ENCODE measurements around the gene MAP4K2. TPM values are rescaled to one million over a fixed set of nuclear protein-coding genes. Genes with fewer than 3 reads are reported as not detected.

The MAP4K2 gene
- total and polyA plus RNA-seq, 2 of the 13 experiments (the other 11 are each of a cell fraction or from before 2014, with no cell fraction given): 8.3 to 17.6 TPM

DNA sequence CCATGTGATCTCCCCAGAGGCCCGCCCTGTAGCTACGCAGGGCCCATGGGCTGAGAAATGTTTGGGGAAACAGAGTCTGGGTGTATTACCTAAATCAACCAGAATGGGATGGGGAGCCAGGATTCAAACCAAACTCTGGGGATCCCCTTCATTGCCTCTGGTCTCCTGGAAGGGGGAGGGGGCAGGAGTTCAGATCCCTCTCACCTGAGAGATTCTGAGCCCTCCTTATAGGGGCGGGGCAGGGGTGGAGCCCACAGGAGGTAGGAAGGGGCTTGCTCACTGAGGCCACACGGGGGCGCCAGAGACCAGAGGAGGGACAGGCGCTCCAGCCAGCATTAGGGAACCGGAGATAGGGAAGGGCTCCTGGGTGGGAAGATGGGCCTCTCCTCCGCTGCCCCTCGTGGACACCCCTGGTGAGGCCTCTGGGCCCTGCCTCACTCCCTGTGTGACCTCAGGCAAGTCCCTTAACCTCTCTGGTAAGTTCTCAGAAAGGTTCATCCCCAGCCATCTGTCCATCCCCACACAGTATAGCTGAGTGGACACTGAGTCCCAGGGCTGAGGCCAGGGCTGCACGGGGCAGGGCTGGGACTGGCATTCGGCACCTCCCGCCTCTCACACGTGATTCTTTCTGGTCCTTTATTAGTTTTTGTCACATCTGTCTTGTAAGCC is 44.1 kb upstream of the MAP4K2 start (continued):
- TF ChIP-seq, protein P1, sequence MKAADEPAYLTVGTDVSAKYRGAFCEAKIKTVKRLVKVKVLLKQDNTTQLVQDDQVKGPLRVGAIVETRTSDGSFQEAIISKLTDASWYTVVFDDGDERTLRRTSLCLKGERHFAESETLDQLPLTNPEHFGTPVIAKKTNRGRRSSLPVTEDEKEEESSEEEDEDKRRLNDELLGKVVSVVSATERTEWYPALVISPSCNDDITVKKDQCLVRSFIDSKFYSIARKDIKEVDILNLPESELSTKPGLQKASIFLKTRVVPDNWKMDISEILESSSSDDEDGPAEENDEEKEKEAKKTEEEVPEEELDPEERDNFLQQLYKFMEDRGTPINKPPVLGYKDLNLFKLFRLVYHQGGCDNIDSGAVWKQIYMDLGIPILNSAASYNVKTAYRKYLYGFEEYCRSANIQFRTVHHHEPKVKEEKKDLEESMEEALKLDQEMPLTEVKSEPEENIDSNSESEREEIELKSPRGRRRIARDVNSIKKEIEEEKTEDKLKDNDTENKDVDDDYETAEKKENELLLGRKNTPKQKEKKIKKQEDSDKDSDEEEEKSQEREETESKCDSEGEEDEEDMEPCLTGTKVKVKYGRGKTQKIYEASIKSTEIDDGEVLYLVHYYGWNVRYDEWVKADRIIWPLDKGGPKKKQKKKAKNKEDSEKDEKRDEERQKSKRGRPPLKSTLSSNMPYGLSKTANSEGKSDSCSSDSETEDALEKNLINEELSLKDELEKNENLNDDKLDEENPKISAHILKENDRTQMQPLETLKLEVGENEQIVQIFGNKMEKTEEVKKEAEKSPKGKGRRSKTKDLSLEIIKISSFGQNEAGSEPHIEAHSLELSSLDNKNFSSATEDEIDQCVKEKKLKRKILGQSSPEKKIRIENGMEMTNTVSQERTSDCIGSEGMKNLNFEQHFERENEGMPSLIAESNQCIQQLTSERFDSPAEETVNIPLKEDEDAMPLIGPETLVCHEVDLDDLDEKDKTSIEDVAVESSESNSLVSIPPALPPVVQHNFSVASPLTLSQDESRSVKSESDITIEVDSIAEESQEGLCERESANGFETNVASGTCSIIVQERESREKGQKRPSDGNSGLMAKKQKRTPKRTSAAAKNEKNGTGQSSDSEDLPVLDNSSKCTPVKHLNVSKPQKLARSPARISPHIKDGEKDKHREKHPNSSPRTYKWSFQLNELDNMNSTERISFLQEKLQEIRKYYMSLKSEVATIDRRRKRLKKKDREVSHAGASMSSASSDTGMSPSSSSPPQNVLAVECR (CRISPR knock-in tag; IDR thresholded peaks at IDR 0.05; ENCODE audit: borderline replicate concordance): peak; percentile 71; the same call in 1 of the 2 replicates
- TF ChIP-seq GZF1 (CRISPR knock-in tag; IDR thresholded peaks at IDR 0.05): no peak
- TF ChIP-seq KLF15 (CRISPR knock-in tag; IDR thresholded peaks at IDR 0.05; ENCODE audit: borderline replicate concordance): no peak
- no peak; the same call in 1 of the 2 replicates for TF ChIP-seq CBFB (CRISPR knock-in tag; IDR thresholded peaks at IDR 0.05)
- no peak for TF ChIP-seq ZNF563 (CRISPR knock-in tag; IDR thresholded peaks at IDR 0.05)
- no peak for TF ChIP-seq ZNF761 (CRISPR knock-in tag; conservative IDR thresholded peaks at IDR 0.05)
- TF ChIP-seq REPIN1 (CRISPR knock-in tag; IDR thresholded peaks at IDR 0.05; ENCODE audit: borderline replicate concordance, low read depth): no peak
- no peak for TF ChIP-seq ZNF446 (CRISPR knock-in tag; IDR thresholded peaks at IDR 0.05)
- TF ChIP-seq RFX3 (CRISPR knock-in tag; IDR thresholded peaks at IDR 0.05): no peak
- TF ChIP-seq ZBTB4 (CRISPR knock-in tag; IDR thresholded peaks at IDR 0.05; ENCODE audit: borderline replicate concordance): peak; percentile 67; the same call in 1 of the 2 replicates
- peak; percentile 32; the same call in 1 of the 2 replicates for TF ChIP-seq HDAC2 (CRISPR knock-in tag; IDR thresholded peaks at IDR 0.05)
- no peak for TF ChIP-seq ZNF124 (CRISPR knock-in tag; IDR thresholded peaks at IDR 0.05)
- TF ChIP-seq HOXA7 (CRISPR knock-in tag; IDR thresholded peaks at IDR 0.05): no peak
- TF ChIP-seq FOXK2 (IDR thresholded peaks at IDR 0.05): no peak
- no peak for TF ChIP-seq RFX5 (IDR thresholded peaks at IDR 0.05; ENCODE audit: low read depth, low read length)
- TF ChIP-seq DMAP1 (CRISPR knock-in tag; IDR thresholded peaks at IDR 0.05): 0 out of 2 replicates have a peak, but pooled peaks have one; percentile 22
- TF ChIP-seq, protein P2, sequence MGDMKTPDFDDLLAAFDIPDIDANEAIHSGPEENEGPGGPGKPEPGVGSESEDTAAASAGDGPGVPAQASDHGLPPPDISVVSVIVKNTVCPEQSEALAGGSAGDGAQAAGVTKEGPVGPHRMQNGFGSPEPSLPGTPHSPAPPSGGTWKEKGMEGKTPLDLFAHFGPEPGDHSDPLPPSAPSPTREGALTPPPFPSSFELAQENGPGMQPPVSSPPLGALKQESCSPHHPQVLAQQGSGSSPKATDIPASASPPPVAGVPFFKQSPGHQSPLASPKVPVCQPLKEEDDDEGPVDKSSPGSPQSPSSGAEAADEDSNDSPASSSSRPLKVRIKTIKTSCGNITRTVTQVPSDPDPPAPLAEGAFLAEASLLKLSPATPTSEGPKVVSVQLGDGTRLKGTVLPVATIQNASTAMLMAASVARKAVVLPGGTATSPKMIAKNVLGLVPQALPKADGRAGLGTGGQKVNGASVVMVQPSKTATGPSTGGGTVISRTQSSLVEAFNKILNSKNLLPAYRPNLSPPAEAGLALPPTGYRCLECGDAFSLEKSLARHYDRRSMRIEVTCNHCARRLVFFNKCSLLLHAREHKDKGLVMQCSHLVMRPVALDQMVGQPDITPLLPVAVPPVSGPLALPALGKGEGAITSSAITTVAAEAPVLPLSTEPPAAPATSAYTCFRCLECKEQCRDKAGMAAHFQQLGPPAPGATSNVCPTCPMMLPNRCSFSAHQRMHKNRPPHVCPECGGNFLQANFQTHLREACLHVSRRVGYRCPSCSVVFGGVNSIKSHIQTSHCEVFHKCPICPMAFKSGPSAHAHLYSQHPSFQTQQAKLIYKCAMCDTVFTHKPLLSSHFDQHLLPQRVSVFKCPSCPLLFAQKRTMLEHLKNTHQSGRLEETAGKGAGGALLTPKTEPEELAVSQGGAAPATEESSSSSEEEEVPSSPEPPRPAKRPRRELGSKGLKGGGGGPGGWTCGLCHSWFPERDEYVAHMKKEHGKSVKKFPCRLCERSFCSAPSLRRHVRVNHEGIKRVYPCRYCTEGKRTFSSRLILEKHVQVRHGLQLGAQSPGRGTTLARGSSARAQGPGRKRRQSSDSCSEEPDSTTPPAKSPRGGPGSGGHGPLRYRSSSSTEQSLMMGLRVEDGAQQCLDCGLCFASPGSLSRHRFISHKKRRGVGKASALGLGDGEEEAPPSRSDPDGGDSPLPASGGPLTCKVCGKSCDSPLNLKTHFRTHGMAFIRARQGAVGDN (CRISPR knock-in tag; IDR thresholded peaks at IDR 0.05): peak; percentile 69
- TF ChIP-seq ATF3 (CRISPR knock-in tag; IDR thresholded peaks at IDR 0.05): no peak
